ENCODE measurements around the gene CHCHD2. TPM values are rescaled to one million over a fixed set of nuclear protein-coding genes. Genes with fewer than 3 reads are reported as not detected.
"Not testable (repeated sequence)": the region's sequence is repeated elsewhere in the genome, so short reads cannot be mapped to it uniquely, and the experiment has no call there.

Gene CHCHD2
- total RNA-seq, 4 donors from 2014 or later, result 296 to 475 (median 347) TPM

DNA sequence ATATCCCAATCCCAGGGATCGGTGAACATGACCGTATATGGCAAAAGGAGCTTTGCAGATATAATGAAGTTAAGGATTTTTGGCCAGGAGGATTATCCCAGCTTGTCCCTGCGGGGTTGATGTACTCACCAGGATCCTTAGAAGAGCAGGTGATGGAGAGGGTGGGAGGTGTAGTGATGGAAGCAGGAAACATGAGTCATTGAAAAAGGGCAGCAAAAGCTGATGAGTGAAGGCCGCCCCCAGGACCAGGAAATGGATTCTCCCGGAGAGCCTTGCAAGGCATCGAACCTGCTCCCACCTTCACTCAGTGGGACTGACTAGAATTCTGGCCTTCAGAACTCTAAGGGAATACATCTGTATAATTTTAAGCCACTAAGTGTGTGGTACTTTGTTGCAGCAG lies 15.2 kb upstream of the CHCHD2 start:
- DNase-seq, result no peak
- 76 to 77% methylated on average over 6 of the region's 6 CpGs for WGBS, 2 donors
- H3K27me3 ChIP-seq, result peaks cover 0 to 14% (median 0%) of the 10 kb centered on the region in 4 donors

DNA sequence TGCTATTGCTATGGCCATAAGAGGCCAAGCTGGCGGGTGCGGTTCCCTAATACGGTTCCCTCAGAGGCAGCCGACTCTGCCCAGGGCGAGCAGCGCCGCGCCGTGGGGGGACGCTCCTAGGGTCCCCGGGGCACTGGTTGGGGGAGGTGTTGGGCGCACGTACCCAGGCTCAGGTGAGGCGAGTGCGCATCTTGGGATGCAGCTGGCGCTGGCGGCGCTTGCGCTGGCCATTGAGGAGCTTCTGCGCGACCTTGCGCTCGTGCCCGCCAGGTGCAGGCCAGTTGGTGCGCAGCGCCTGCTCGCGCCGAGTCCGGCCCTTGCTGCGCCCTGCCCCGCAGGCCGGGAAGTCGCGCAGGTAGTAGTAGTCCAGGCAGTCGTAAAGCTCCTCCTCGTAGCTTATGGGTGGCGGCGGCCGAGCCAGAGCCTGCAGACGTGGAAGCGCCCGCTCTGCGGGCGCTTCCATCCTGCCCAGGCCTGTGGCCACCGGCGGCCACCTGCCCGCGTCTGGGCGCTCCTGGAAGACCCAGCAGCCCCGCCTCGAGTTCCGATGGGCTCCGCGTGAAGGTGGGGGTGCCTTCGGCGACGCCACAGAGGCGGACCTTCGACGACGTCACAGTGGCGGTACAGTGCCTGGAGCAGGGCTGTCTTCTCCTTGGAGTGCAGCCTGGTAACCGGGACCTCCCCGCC lies 9.7 kb upstream of the CHCHD2 start, which contains the start of gene NUPR2:
Gene NUPR2, minus strand, starts transcription at position 566 of the 687 bp plus-strand sequence. Its CDS starts 103 bp downstream, at position 463.
- WGBS, 2 donors, result 17 to 20% methylated on average over 4 to 15 of the region's 65 CpGs
- intact Hi-C loops (cut with DNase I), result no loop called here
- Histone ChIP-seq H3K4me1 (peaks cover 0 to 10% (median 3%) of the 10 kb centered on the region in 3 donors), H3K27me3 (peaks cover 0 to 29% (median 3%) of the 10 kb centered on the region in 4 donors), H3K27ac (peak within 1 kb of the TSS in 1 of 4 donors; percentile 34), H3K9me3 (no peaks in the 10 kb centered on the region), H3K36me3 (no peaks in the 10 kb centered on the region), H3K4me3 (peak within 1 kb of the TSS; percentile 26 to 52 (median 36))
- DNase-seq, result no peak
- TF ChIP-seq, protein P1, sequence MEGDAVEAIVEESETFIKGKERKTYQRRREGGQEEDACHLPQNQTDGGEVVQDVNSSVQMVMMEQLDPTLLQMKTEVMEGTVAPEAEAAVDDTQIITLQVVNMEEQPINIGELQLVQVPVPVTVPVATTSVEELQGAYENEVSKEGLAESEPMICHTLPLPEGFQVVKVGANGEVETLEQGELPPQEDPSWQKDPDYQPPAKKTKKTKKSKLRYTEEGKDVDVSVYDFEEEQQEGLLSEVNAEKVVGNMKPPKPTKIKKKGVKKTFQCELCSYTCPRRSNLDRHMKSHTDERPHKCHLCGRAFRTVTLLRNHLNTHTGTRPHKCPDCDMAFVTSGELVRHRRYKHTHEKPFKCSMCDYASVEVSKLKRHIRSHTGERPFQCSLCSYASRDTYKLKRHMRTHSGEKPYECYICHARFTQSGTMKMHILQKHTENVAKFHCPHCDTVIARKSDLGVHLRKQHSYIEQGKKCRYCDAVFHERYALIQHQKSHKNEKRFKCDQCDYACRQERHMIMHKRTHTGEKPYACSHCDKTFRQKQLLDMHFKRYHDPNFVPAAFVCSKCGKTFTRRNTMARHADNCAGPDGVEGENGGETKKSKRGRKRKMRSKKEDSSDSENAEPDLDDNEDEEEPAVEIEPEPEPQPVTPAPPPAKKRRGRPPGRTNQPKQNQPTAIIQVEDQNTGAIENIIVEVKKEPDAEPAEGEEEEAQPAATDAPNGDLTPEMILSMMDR (IDR thresholded peaks at IDR 0.05), result no peak
- TF ChIP-seq POLR2A (IDR thresholded peaks at IDR 0.05), result no peak

More for the DNA sequence above, 15.2 kb upstream of the CHCHD2 start:
- no peaks in the 10 kb centered on the region for H3K36me3 ChIP-seq
- peaks cover 0 to under 1% (median 0%) of the 10 kb centered on the region in 3 donors for H3K4me1 ChIP-seq
- no peak overlapping the region for H3K27ac ChIP-seq
- no peaks in the 10 kb centered on the region for H3K9me3 ChIP-seq
- no peak overlapping the region for H3K4me3 ChIP-seq
- intact Hi-C loops (cut with DNase I), result no loop called here
- TF ChIP-seq POLR2A (IDR thresholded peaks at IDR 0.05), result no peak
- TF ChIP-seq, protein P1 (IDR thresholded peaks at IDR 0.05), result no peak

DNA sequence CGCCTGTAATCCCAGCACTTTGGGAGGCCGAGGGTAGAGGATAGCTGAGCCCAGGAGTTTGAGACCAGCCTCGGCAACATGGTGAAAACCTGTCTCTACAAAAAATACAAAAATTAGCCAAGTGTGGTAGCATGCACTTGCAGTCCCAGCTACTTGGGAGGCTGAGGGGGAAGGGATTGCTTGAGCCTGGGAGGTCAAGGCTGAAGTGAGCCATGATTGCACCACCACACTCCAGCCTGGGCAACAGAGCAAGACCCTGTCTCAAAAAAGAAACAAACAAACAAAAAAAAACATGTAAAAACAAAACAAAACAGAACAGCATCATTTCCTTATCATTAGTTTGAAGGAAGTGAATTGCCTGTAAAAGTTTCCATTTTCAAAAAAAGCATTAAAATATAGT lies 6.0 kb upstream of the CHCHD2 start:
- 87 to 91% methylated on average over 3 of the region's 3 CpGs for WGBS, 2 donors
- H3K27ac ChIP-seq; intact Hi-C loops (cut with DNase I); H3K4me3 ChIP-seq; H3K9me3 ChIP-seq; H3K36me3 ChIP-seq; DNase-seq: not testable (repeated sequence)
- Histone ChIP-seq H3K27me3 (peaks cover 0 to 23% (median 3%) of the 10 kb centered on the region in 4 donors), H3K4me1 (peaks cover 0 to 11% (median 3%) of the 10 kb centered on the region in 3 donors)

DNA sequence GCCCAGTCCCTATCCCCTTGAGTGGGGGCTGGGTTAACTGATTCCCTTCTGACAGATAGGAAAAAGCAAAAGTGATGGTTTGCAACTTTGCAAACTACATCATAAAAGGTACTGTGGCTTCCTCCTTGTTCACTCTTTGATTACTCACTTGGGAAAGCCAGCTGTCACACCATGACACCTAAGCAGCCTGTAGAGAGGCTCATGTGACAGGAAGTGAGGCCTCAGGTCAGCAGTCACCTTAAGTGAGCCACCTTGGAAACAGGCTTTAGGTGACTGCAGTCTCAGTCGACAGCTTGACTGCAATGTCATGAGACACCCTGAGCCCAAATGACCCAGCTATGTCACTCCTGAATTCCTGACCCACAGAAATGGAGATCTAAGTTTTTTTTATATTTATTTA lies 4.3 kb upstream of the CHCHD2 start:
- H3K4me3 ChIP-seq, result no peak overlapping the region
- 40 to 71% methylated on average over 1 of the region's 1 CpG for WGBS, 2 donors
- H3K4me1 ChIP-seq, result peaks cover 0 to 9% (median under 1%) of the 10 kb centered on the region in 3 donors
- TF ChIP-seq, protein P1 (IDR thresholded peaks at IDR 0.05), result no peak
- TF ChIP-seq POLR2A (IDR thresholded peaks at IDR 0.05), result no peak
- intact Hi-C loops (cut with DNase I), result no loop called here
- H3K27ac ChIP-seq, result no peak overlapping the region
- peaks cover 0 to 7% (median 0%) of the 10 kb centered on the region in 4 donors for H3K27me3 ChIP-seq
- DNase-seq, result no peak
- no peaks in the 10 kb centered on the region for H3K36me3 ChIP-seq
- H3K9me3 ChIP-seq, result no peaks in the 10 kb centered on the region

DNA sequence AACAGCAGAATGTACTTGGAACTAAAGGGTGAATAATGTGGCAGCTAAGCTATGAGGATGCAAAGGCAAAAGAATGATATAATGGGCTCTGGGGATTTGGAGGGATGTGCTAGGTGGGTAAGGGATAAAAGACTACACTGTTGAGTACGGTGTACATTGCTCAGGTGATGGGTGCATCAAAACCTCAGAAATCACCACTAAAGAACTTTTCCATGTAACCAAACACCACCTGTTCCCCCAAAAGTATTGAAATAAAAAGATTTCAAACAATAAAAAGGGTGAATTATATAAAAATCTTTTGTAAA lies 1.6 kb upstream of the CHCHD2 start:
- TF ChIP-seq, protein P1 (IDR thresholded peaks at IDR 0.05), result no peak
- no peak for TF ChIP-seq POLR2A (IDR thresholded peaks at IDR 0.05)
- WGBS, 2 donors, result 83 to 100% methylated on average over 1 of the region's 1 CpG
- H3K4me1 ChIP-seq, result peaks cover 11 to 30% (median 11%) of the 10 kb centered on the region in 3 donors
- peaks cover 10 to 16% (median 14%) of the 10 kb centered on the region in 3 donors for H3K36me3 ChIP-seq
- H3K27ac ChIP-seq, result no peak overlapping the region
- no peaks in the 10 kb centered on the region for H3K27me3 ChIP-seq
- intact Hi-C loops (cut with DNase I), result no loop called here
- DNase-seq, result no peak
- no peaks in the 10 kb centered on the region for H3K9me3 ChIP-seq
- no peak overlapping the region for H3K4me3 ChIP-seq

Measured in esophagus squamous epithelium (tissue), 5 donors.